Measurements from ENCODE around the gene APBB2. TPM values are rescaled to one million over a fixed set of nuclear protein-coding genes. Genes with fewer than 3 reads are reported as not detected.
A peak's percentile ranks its signal among the peaks of the same experiment; 100 is the strongest.
"Not testable (repeated sequence)": the region's sequence is repeated elsewhere in the genome, so short reads cannot be mapped to it uniquely, and the experiment has no call there.

Gene APBB2
- total and polyA plus RNA-seq, 11 donors, result 8.6 to 39.1 (median 26.7) TPM

DNA sequence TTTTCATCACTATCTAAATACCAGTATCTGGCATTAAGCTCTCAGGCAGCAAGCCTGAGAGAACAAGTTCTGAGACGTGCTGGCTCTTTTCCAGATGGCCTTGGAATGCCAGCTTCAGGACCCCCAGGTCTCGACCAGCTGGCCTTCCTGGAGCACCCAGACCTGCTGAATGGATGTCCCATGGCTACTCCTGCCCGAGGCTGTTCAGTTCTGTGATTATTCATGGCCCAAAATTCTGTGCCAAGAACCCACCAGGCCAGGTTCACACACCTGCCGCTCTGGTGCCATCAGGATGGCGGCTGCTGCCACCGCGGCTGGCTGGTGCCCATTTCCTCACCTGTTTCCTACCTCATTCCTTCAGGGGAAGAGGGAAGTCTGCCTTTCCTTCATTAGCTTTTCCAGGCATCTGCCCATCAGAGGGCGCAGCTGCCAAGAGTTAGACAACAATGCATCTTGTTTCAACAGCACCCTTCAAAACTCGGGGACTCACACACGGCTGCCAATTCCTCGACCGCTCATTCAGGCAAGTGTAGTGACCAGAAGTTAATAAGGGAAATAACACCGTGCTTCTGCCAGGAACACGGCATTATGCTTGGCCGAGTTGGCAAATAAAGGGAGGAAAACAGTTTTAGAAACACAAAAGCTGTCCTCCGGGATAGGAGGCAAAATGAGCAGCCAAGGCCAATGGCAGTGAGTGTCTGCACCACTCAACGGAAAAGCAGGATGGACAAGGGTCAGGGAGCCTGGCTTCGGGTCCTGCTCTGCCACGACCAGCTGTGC, 290.8 kb downstream of the APBB2 start:
- WGBS, 4 donors, result 78 to 88% (median 80%) methylated on average over 17 to 19 of the region's 19 CpGs

GRCh38 chr4:40919976-40920375, 294.4 kb downstream of the APBB2 start:
- not testable (repeated sequence) for H3K4me3 ChIP-seq, ATAC-seq, H3K9me3 ChIP-seq, H3K27me3 ChIP-seq, H3K27ac ChIP-seq, DNase-seq
- WGBS, 4 donors, result 93 to 96% (median 94%) methylated on average over 6 of the region's 6 CpGs
- Histone ChIP-seq H3K4me1 (peaks cover 4 to 51% (median 23%) of the 10 kb centered on the region in 12 donors), H3K36me3 (peaks cover 0 to 20% (median 0%) of the 10 kb centered on the region in 9 donors)
- intact Hi-C loops (cut with DNase I), result loop anchor here in 5 of 10 donors (10.0 kb wide), 5 partner anchors 55 to 745 kb away; no protein-coding TSS in a partner anchor

More for the DNA sequence above, 290.8 kb downstream of the APBB2 start:
- peak in 2 of 4 donors; percentile 16 to 43 for ATAC-seq
- Histone ChIP-seq H3K27ac (no peak overlapping the region), H3K27me3 (no peaks in the 10 kb centered on the region), H3K9me3 (no peaks in the 10 kb centered on the region), H3K4me3 (no peak overlapping the region), H3K36me3 (peaks cover 0 to 20% (median 0%) of the 10 kb centered on the region in 9 donors), H3K4me1 (peaks cover 0 to 26% (median 6%) of the 10 kb centered on the region in 12 donors)
- intact Hi-C loops (cut with DNase I), result loop anchor here in 5 of 10 donors (2.0 to 10.0 kb wide), 4 partner anchors 51 to 291 kb away; partner anchors contain the start of gene APBB2 (in 2 of the 5)
- DNase-seq, result no peak
- no peak for TF ChIP-seq POLR2A (IDR thresholded peaks at IDR 0.05)
- TF ChIP-seq, protein P1, sequence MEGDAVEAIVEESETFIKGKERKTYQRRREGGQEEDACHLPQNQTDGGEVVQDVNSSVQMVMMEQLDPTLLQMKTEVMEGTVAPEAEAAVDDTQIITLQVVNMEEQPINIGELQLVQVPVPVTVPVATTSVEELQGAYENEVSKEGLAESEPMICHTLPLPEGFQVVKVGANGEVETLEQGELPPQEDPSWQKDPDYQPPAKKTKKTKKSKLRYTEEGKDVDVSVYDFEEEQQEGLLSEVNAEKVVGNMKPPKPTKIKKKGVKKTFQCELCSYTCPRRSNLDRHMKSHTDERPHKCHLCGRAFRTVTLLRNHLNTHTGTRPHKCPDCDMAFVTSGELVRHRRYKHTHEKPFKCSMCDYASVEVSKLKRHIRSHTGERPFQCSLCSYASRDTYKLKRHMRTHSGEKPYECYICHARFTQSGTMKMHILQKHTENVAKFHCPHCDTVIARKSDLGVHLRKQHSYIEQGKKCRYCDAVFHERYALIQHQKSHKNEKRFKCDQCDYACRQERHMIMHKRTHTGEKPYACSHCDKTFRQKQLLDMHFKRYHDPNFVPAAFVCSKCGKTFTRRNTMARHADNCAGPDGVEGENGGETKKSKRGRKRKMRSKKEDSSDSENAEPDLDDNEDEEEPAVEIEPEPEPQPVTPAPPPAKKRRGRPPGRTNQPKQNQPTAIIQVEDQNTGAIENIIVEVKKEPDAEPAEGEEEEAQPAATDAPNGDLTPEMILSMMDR (IDR thresholded peaks at IDR 0.05), result peak in 1 of 12 donors; percentile 10

DNA sequence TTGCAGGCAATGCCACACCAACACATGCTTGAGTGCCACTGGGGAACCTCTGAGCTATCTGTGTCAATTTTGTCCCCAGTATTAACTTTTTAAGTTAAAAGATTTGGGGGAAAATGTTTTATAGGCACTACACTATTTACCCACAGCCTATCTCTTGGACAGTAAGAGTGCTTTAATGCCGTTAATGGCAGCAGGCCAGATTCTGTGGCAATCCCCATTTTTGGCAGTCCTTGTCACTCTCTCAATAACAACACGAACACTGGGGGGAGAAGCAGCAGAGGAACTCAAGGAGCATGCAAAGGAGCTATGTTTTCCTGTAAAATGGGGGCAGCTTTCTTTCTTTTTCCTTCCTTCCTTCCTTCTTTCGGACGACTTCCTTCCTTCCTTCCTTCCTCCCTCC, 296.0 kb downstream of the APBB2 start:
- 16 to 29% (median 25%) methylated on average over 4 of the region's 4 CpGs for WGBS, 4 donors
- ATAC-seq (peak; percentile 54 to 83 (median 74)), DNase-seq (peak in 4 of 5 donors; percentile 59 to 80 (median 68))
- Histone ChIP-seq H3K27me3 (no peaks in the 10 kb centered on the region), H3K4me3 (no peak overlapping the region), H3K4me1 (peaks cover 4 to 40% (median 23%) of the 10 kb centered on the region in 12 donors), H3K27ac (peak overlapping the region in 2 of 12 donors; percentile 13 to 22), H3K36me3 (peaks cover 0 to 20% (median 0%) of the 10 kb centered on the region in 9 donors), H3K9me3 (peaks cover 0 to 3% (median 0%) of the 10 kb centered on the region in 12 donors)
- TF ChIP-seq, protein P1 (IDR thresholded peaks at IDR 0.05), result no peak
- TF ChIP-seq POLR2A (IDR thresholded peaks at IDR 0.05), result no peak
- intact Hi-C loops (cut with DNase I), result loop anchor here in 2 of 10 donors (10.0 kb wide), 2 partner anchors 736 to 746 kb away; no protein-coding TSS in a partner anchor

DNA sequence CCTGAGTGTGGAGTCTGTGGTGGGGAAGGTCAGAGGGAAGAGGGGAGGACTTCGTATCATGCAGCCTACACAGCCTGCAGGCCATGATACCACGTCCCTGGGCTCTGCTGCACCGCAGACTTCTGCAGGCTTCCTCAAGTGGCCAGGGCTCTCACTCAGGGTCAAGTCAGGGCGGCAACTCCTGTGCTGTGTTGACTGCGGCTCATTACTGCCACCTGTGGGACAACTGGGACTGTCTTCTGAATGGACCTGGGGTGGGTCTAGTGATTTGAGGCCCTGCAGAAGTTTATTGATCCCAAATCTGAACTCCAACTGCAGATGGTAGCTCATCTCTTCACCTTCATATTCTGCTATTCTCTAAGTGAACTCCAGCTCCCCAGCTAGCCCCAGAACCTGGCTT, 297.5 kb downstream of the APBB2 start:
- peak in 3 of 5 donors; percentile 35 to 47 (median 39) for DNase-seq
- 65 to 82% (median 69%) methylated on average over 4 to 5 of the region's 5 CpGs for WGBS, 4 donors

More for the DNA sequence above, 297.5 kb downstream of the APBB2 start:
- intact Hi-C loops (cut with DNase I), result loop anchor here in 2 of 10 donors (10.0 kb wide), 2 partner anchors 738 to 748 kb away; no protein-coding TSS in a partner anchor
- Histone ChIP-seq H3K4me3 (no peak overlapping the region), H3K4me1 (peaks cover 4 to 40% (median 23%) of the 10 kb centered on the region in 12 donors), H3K9me3 (peaks cover 0 to 3% (median 0%) of the 10 kb centered on the region in 12 donors), H3K27ac (no peak overlapping the region), H3K27me3 (no peaks in the 10 kb centered on the region), H3K36me3 (peaks cover 0 to 20% (median 0%) of the 10 kb centered on the region in 9 donors)
- TF ChIP-seq, protein P1 (IDR thresholded peaks at IDR 0.05), result peak in 11 of 12 donors; percentile 10 to 54 (median 34)
- no peak for TF ChIP-seq POLR2A (IDR thresholded peaks at IDR 0.05)
- peak; percentile 15 to 60 (median 49) for ATAC-seq

Data from heart left ventricle (tissue), 16 donors.